Endothelial cell of umbilical vein (primary cell): Measurements from ENCODE around the gene ESYT3. TPM values are rescaled to one million over a fixed set of nuclear protein-coding genes. Genes with fewer than 3 reads are reported as not detected.

ENCODE experiments used
- BruUV-seq: library from RNA; stranded (reverse); fragments of 400-500 nt; replicated peaks from 2 replicates; lab custom pipeline; 2021; lab: Mats Ljungman, UMichigan
- CTCF ChIA-PET: fragments of 300-600, 350-600 bp; sonication (Branson Sonifier 250); formaldehyde crosslinking; loops from one replicate; lab custom pipeline; 2021; ENCODE audit warnings: antibody characterized with exemption, inconsistent platforms; lab: Charles Lee
- POLR2A ChIA-PET: fragments of 300-600, 350-600 bp; sonication (Branson Sonifier 250); formaldehyde crosslinking; loops from one replicate; lab custom pipeline; 2021; ENCODE audit warnings: antibody characterized with exemption, inconsistent platforms; lab: Charles Lee
- DNase-seq: peaks from one replicate; pipeline ENCODE4 v3.0.0-alpha.2; 2011; ENCODE audit warnings: low read depth, low spot score
- FAIRE-seq: peaks from 2 replicates; lab custom pipeline; 2011; peaks lifted over from hg19 to GRCh38; lab: Jason Lieb, UNC
- H2AFZ ChIP-seq: 2 replicates; pipeline ENCODE4 v1.6.0; 2012; ENCODE audit warnings: low read depth, low read length, control low read depth, inconsistent platforms
- H3K27ac ChIP-seq: 2 replicates; pipeline ENCODE4 v1.5.1; 2011; ENCODE audit warnings: low read depth, mild to moderate bottlenecking, control low read depth, low read length, moderate library complexity; ENCODE audit not compliant: insufficient read depth
- H3K27me3 ChIP-seq, 2 experiments: 2 replicates each; pipeline versions ENCODE4 v1.6.0 to v1.6.1; 2011; ENCODE audit warnings: low read length in 2 of 2, mixed read lengths in 1 of 2; ENCODE audit not compliant: control insufficient read depth in 2 of 2, insufficient read depth in 2 of 2
- H3K36me3 ChIP-seq, 2 experiments: 2 replicates in 1 of 2; 3 replicates in 1 of 2; pipeline ENCODE4 v1.5.1; 2011; ENCODE audit warnings: low read length in 2 of 2, mild to moderate bottlenecking in 1 of 2, moderate library complexity in 1 of 2; ENCODE audit not compliant: control insufficient read depth in 2 of 2, insufficient read depth in 2 of 2; ENCODE audit errors: extremely low read depth in 1 of 2
- H3K4me1 ChIP-seq: 3 replicates; pipeline ENCODE4 v1.5.1; 2011; ENCODE audit warnings: mild to moderate bottlenecking, low read length; ENCODE audit not compliant: control insufficient read depth, insufficient read depth; ENCODE audit errors: extremely low read depth
- H3K4me2 ChIP-seq: 2 replicates; pipeline ENCODE4 v1.6.1; 2011; ENCODE audit warnings: low read length, control low read depth, mixed read lengths; ENCODE audit not compliant: insufficient read depth
- H3K4me3 ChIP-seq, 3 experiments: fragments of 200-600 bp in 1 of 3; sonication (generic), shearing (Covaris generic) in 1 of 3; replicated peaks in 1 of 3; 2 replicates each; pipeline ENCODE4 v1.5.1; 2011 to 2016; ENCODE audit warnings: control low read depth in 3 of 3, low read length in 3 of 3, mild to moderate bottlenecking in 2 of 3, inconsistent platforms in 1 of 3, low read depth in 1 of 3, moderate library complexity in 1 of 3; ENCODE audit not compliant: insufficient read depth in 1 of 3
- H3K79me2 ChIP-seq: 2 replicates; pipeline ENCODE4 v1.6.0; 2012; ENCODE audit warnings: low read length, inconsistent platforms; ENCODE audit not compliant: control insufficient read depth, insufficient read depth
- H3K9ac ChIP-seq: replicated peaks from 2 replicates; pipeline ENCODE3; 2011; ENCODE audit warnings: low read length, control low read depth; ENCODE audit not compliant: insufficient read depth; ENCODE audit errors: extremely low read depth
- H3K9me1 ChIP-seq: replicated peaks from 3 replicates; pipeline ENCODE4 v1.6.0; 2011; ENCODE audit warnings: mild to moderate bottlenecking, low read length; ENCODE audit not compliant: control insufficient read depth, insufficient read depth; ENCODE audit errors: extremely low read depth
- H3K9me3 ChIP-seq: replicated peaks from 2 replicates; pipeline ENCODE4 v1.5.1; 2012; ENCODE audit warnings: low read length, inconsistent platforms; ENCODE audit not compliant: control insufficient read depth, insufficient read depth
- H4K20me1 ChIP-seq: replicated peaks from 2 replicates; pipeline ENCODE3; 2011; ENCODE audit warnings: mild to moderate bottlenecking, low read length; ENCODE audit not compliant: control insufficient read depth, insufficient read depth; ENCODE audit errors: extremely low read depth
- FOS ChIP-seq: IDR thresholded peaks from 2 replicates; pipeline ENCODE4 v1.6.1; 2011; ENCODE audit warnings: mild to moderate bottlenecking, low read length, moderate library complexity, borderline replicate concordance; ENCODE audit not compliant: insufficient read depth
- GATA2 ChIP-seq: IDR thresholded peaks from 2 replicates; pipeline ENCODE4 v1.7.0; 2011; ENCODE audit warnings: low read depth, mild to moderate bottlenecking, moderate library complexity, mixed read lengths, low read length; ENCODE audit not compliant: insufficient read length, insufficient read depth
- POLR2A ChIP-seq: IDR thresholded peaks from 2 replicates; pipeline ENCODE4 v1.6.1; 2012; ENCODE audit warnings: low read depth, mild to moderate bottlenecking, control low read depth, low read length
- dilution Hi-C: fragments of 300-500 bp; cut with MboI; formaldehyde crosslinking; loops from one replicate; pipeline ENCODE4 v1.15.0; 2019; ENCODE audit warnings: low sequenced_read_pairs; ENCODE audit not compliant: extremely low pct_ligation_motif_present
- intact Hi-C: fragments of 100-400 bp; cut with micrococcal nuclease; formaldehyde crosslinking; loops from one replicate; pipeline ENCODE4 v1.10.0; 2022
- polyA plus RNA-seq, 4 experiments: library from polyadenylated mRNA; depleted of rRNA in 3 of 4; stranded (reverse) in 3 of 4; unstranded in 1 of 4; fragments of >200 nt; gene quantifications; 2 replicates each; pipeline versions ENCODE4 v1.2.1 to v1.2.3, GENCODE V29; 2011 to 2012; ENCODE audit warnings: missing spikeins in 1 of 4
- total RNA-seq: library from RNA; stranded (reverse); gene quantifications from 2 replicates; pipeline ENCODE4 v1.2.3, GENCODE V29; 2021
- TF ChIP-seq, protein P1 (sequence below), 2 donors: IDR thresholded peaks; 1 replicate in 1 of 2; 2 replicates in 1 of 2; pipeline ENCODE4 v1.5.1; 2011; ENCODE audit warnings: low read length in 2 of 2, mild to moderate bottlenecking in 2 of 2, moderate library complexity in 2 of 2, control low read depth in 1 of 2, inconsistent platforms in 1 of 2, low read depth in 1 of 2; ENCODE audit not compliant: insufficient read depth in 1 of 2; ENCODE audit errors: extremely low read depth in 1 of 2

The ESYT3 gene
- total and polyA plus RNA-seq, 2 donors (not counting 3 experiments of a cell fraction or from before 2014, with no cell fraction given): not detected

DNA sequence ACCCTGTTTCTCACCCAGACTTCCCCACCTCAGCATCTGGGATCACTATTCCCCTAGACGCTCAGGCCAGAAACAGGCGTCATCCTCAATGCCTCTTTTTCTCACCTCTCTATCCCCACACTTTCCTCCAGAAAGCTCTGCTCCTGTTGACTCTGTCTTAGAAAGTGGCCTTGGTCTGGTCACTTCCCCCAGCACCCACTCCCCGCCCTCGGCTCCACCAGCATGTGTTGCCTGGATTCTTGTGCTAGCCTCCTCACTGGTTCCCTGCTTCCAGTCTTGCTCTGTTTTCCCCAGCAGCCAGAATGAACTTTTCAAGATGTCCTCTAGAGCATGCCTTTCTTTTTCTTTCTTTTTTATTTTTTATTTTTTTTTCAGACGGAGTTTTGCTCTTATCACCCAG is 39.7 kb upstream of the ESYT3 start:
- Histone ChIP-seq H4K20me1 (no peaks in the 10 kb centered on the region), H3K79me2 (no peaks in the 10 kb centered on the region), H3K4me3 (no peak overlapping the region), H3K9me1 (no peaks in the 10 kb centered on the region), H3K4me2 (no peak overlapping the region), H3K27ac (no peak overlapping the region), H2AFZ (no peak overlapping the region), H3K9me3 (no peaks in the 10 kb centered on the region), H3K36me3 (no peaks in the 10 kb centered on the region), H3K4me1 (no peaks in the 10 kb centered on the region), H3K27me3 (no peaks in the 10 kb centered on the region), H3K9ac (no peak overlapping the region)
- intact Hi-C loops: no loop called here
- no TSS peak for BruUV-seq
- TF ChIP-seq POLR2A (no peak), GATA2 (no peak), FOS (no peak)
- TF ChIP-seq, protein P1, sequence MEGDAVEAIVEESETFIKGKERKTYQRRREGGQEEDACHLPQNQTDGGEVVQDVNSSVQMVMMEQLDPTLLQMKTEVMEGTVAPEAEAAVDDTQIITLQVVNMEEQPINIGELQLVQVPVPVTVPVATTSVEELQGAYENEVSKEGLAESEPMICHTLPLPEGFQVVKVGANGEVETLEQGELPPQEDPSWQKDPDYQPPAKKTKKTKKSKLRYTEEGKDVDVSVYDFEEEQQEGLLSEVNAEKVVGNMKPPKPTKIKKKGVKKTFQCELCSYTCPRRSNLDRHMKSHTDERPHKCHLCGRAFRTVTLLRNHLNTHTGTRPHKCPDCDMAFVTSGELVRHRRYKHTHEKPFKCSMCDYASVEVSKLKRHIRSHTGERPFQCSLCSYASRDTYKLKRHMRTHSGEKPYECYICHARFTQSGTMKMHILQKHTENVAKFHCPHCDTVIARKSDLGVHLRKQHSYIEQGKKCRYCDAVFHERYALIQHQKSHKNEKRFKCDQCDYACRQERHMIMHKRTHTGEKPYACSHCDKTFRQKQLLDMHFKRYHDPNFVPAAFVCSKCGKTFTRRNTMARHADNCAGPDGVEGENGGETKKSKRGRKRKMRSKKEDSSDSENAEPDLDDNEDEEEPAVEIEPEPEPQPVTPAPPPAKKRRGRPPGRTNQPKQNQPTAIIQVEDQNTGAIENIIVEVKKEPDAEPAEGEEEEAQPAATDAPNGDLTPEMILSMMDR (IDR thresholded peaks at IDR 0.05; ENCODE audit: extremely low read depth in 1 of 2, insufficient read depth in 1 of 2, low read depth in 1 of 2, low read length in 2 of 2): no peak
- ChIA-PET POLR2A (no interaction called here), CTCF (interaction anchor here (0.6 kb wide), 1 partner anchor 541 kb away, joined by 3 read pairs; no protein-coding TSS in a partner anchor)
- no peak for FAIRE-seq
- DNase-seq: no peak
- dilution Hi-C loops: no loop called here
